Testis (tissue), 3 donors: ENCODE results near the gene HMCN1. TPM values are rescaled to one million over a fixed set of nuclear protein-coding genes. Genes with fewer than 3 reads are reported as not detected.

Experiments
- DNase-seq: peaks from one replicate; pipeline ENCODE4 v3.0.0-alpha.2; 2019
- H3K27ac ChIP-seq, 2 donors: fragments of 200-600 bp; sonication (generic); one replicate each; pipeline ENCODE4 v1.5.1; 2019
- H3K27me3 ChIP-seq: fragments of 200-600 bp; sonication (generic); one replicate; pipeline ENCODE4 v1.5.1; 2019
- H3K36me3 ChIP-seq: fragments of 200-600 bp; sonication (generic); one replicate; pipeline ENCODE4 v1.5.1; 2017; ENCODE audit warnings: low read depth; ENCODE audit errors: missing control alignments
- H3K4me1 ChIP-seq: fragments of 200-600 bp; sonication (generic); one replicate; pipeline ENCODE4 v1.5.1; 2019
- H3K4me3 ChIP-seq, 2 donors: fragments of 200-600 bp; sonication (generic); one replicate each; pipeline ENCODE4 v1.5.1; 2017 to 2019
- H3K9me3 ChIP-seq: fragments of 200-600 bp; sonication (generic); one replicate; pipeline ENCODE4 v1.5.1; 2017
- CTCF ChIP-seq, 3 experiments: fragments of 450-650 bp in 2 of 3; fragments of 200-600 bp in 1 of 3; sonication (generic) in 1 of 3; IDR thresholded peaks; one replicate each; pipeline ENCODE4 v1.5.1; 2016 to 2019; ENCODE audit warnings: antibody characterized with exemption in 3 of 3, mild to moderate bottlenecking in 2 of 3, moderate library complexity in 1 of 3
- POLR2A ChIP-seq: fragments of 450-650 bp; IDR thresholded peaks from one replicate; pipeline ENCODE4 v1.6.1; 2017; ENCODE audit warnings: antibody characterized with exemption, mild to moderate bottlenecking, moderate library complexity
- WGBS, 2 donors: methylation state at CpG; one replicate each; pipeline ENCODE4 v1.1.5; 2018; 5-methylcytosine and 5-hydroxymethylcytosine counted together
- intact Hi-C: fragments of 100-400 bp; cut with DNase I; formaldehyde crosslinking; loops from one replicate; pipeline ENCODE4 v1.15.1; 2023; ENCODE audit warnings: low total_unique reads
- polyA plus RNA-seq: library from polyadenylated mRNA; stranded (reverse); fragments of 350-450 nt; fragmentation: Illumina TruSeq; extraction: RNeasy Lipid Tissue Mini Kit (QIAGEN cat#74804); gene quantifications from one replicate; pipeline ENCODE4 v1.2.3, GENCODE V29; 2014; ENCODE audit warnings: low read depth, low replicate concordance; ENCODE audit not compliant: insufficient read depth
- total RNA-seq, 2 donors: library from RNA; depleted of rRNA; stranded (reverse); fragments of >200 nt; gene quantifications; one replicate each; pipeline ENCODE4 v1.2.3, GENCODE V29; 2016

Gene HMCN1
- total and polyA plus RNA-seq, 3 donors from 2014 or later, result 5.2 to 6.2 (median 5.7) TPM

- Histone ChIP-seq H3K36me3 (no peaks in the 10 kb centered on the region), H3K9me3 (no peaks in the 10 kb centered on the region), H3K4me1 (no peaks in the 10 kb centered on the region), H3K27ac (no peak overlapping the region), H3K27me3 (no peaks in the 10 kb centered on the region), H3K4me3 (no peak overlapping the region)
- WGBS, 2 donors, result 92% methylated on average over 4 of the region's 4 CpGs
- intact Hi-C loops, result no loop called here
- DNase-seq, result no peak
- TF ChIP-seq CTCF (IDR thresholded peaks at IDR 0.05) (no peak), POLR2A (no peak)
Measured at GRCh38 chr1:185933580-185933979, 199.4 kb downstream of the HMCN1 start.

DNA sequence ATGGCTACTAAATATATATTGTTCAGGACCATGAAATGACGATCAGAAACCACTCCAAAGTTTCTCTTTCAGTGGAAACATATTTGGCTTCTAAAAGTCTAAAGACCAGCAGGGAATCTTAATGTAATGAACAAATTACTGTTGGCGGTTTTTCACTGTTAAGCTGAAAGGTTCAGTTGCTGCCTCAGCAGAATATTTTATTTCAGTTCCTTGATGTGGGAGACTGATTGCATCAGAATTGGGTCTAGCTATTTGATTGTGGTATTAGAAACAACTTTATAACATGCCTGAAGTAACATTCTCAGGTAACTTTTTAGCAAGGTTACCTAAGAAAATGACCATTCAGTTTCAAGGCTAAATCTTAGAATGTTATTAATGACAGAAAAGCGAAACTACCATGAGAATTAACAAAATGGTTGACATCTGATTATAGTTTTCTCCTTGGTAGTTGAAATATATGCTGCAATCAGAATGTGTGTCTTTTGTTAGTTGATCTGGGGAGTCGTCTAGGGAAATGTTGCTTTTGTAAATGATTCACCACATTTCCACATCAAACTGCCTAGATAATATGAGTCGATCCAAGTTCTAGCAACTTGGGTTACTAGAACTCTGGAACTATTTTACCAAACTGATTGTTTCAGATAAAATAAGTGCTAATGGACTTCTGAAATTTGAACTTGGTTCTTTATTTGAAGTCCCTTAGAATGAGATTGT lies 200.4 kb downstream of the HMCN1 start:
- H3K9me3 ChIP-seq, result no peaks in the 10 kb centered on the region
- H3K36me3 ChIP-seq, result no peaks in the 10 kb centered on the region
- no peak for DNase-seq
- H3K27me3 ChIP-seq, result no peaks in the 10 kb centered on the region
- no peaks in the 10 kb centered on the region for H3K4me1 ChIP-seq
- H3K4me3 ChIP-seq, result no peak overlapping the region
- intact Hi-C loops, result no loop called here
- no peak for TF ChIP-seq POLR2A
- WGBS, 2 donors, result 82 to 92% methylated on average over 5 of the region's 5 CpGs
- H3K27ac ChIP-seq, result no peak overlapping the region

DNA sequence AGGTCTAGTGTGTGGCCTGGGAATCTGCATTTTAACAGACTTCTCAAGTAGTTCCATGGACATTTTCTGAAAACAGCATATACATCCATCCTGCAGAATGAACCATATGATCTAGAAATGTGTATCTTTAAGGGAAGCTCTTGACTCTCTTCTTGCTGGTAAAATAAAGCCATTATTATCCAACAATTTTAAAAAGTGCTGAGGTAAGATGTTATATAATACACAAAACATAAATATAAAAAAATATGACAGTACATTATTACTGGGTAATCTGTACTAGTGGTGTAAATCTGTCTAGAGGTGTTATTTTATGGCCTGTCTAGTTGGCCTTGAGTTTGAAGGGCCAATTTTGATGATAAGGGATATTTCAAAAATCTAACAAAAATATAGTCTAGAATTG lies 201.2 kb downstream of the HMCN1 start:
- DNase-seq, result no peak
- intact Hi-C loops, result no loop called here
- Histone ChIP-seq H3K9me3 (no peaks in the 10 kb centered on the region), H3K27ac (no peak overlapping the region), H3K36me3 (no peaks in the 10 kb centered on the region), H3K27me3 (no peaks in the 10 kb centered on the region), H3K4me3 (no peak overlapping the region), H3K4me1 (no peaks in the 10 kb centered on the region)
- TF ChIP-seq POLR2A (no peak), CTCF (IDR thresholded peaks at IDR 0.05) (no peak)

- no peak overlapping the region for H3K27ac ChIP-seq
- WGBS, 2 donors, result 59 to 89% methylated on average over 1 of the region's 1 CpG
- no peak for DNase-seq
Measured at GRCh38 chr1:185936641-185937040, 202.4 kb downstream of the HMCN1 start.

GRCh38 chr1:185938396-185938795 lies 204.2 kb downstream of the HMCN1 start:
- Histone ChIP-seq H3K9me3 (no peaks in the 10 kb centered on the region), H3K27ac (no peak overlapping the region), H3K27me3 (no peaks in the 10 kb centered on the region), H3K4me3 (no peak overlapping the region), H3K36me3 (no peaks in the 10 kb centered on the region), H3K4me1 (no peaks in the 10 kb centered on the region)
- TF ChIP-seq CTCF (IDR thresholded peaks at IDR 0.05), result no peak
- TF ChIP-seq POLR2A, result no peak
- intact Hi-C loops, result no loop called here
- no peak for DNase-seq
- 55 to 69% methylated on average over 2 of the region's 2 CpGs for WGBS, 2 donors

More at GRCh38 chr1:185936641-185937040, 202.4 kb downstream of the HMCN1 start:
- intact Hi-C loops, result no loop called here
- Histone ChIP-seq H3K4me3 (no peak overlapping the region), H3K4me1 (no peaks in the 10 kb centered on the region), H3K36me3 (no peaks in the 10 kb centered on the region), H3K9me3 (no peaks in the 10 kb centered on the region), H3K27me3 (no peaks in the 10 kb centered on the region)
- no peak for TF ChIP-seq CTCF (IDR thresholded peaks at IDR 0.05)
- TF ChIP-seq POLR2A, result no peak
